T follicular helper cell (primary cell): ENCODE measurements around the gene ZCCHC10.
"Not testable (repeated sequence)": the region's sequence is repeated elsewhere in the genome, so short reads cannot be mapped to it uniquely, and the experiment has no call there.

ENCODE experiments used
- DNase-seq: peaks from one replicate; pipeline ENCODE4 v3.0.0-alpha.2; 2020; ENCODE audit warnings: low read depth

ZCCHC10 gene

DNA sequence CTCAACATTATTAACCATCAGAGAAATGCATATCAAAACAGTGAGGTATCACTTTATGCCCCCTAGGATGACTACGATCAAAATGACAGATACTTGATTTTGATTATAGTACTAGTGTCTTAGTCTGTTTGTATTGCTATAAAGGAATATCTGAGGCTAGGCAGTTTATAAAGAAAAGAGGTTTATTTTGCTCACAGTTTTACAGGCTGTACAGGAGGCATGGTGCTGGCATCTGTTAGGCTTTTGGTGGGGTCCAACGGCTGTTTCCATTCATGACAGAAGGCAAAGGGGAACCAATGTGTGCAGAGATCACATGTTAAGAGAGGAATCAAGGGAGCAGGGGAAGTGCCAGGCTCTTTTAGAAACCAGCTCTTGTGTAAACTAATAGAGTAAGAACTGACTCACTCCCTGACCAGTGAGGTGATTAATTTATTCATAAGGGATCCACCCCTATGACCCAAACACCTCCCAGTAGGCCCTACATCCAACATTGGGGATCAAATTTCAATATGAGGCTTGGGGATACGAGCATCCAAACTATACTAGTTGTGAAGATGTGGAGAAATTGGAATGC is 46.9 kb downstream of the ZCCHC10 start:
- no peak for DNase-seq

- DNase-seq: no peak
These were observed 49.5 kb downstream of the ZCCHC10 start for GRCh38 chr5:132976852-132977251.

DNA sequence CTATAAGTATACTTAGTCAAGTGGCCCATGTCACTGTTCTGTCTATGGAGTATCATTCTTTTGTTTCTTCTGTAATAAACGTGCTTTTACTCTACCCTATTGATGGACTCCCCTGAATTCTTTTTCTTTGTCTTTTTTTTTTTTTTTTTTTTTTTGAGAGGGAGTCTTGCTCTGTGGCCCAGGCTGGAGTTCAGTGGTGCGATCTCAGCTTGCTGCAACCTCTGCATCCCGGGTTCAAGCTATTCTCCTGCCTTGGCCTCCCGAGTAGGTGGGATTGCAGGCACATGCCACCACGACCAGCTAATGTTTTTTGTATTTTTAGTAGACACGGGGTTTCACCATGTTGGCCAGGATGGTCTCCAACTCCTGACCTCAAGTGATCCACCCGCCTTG is 53.9 kb downstream of the ZCCHC10 start:
- not testable (repeated sequence) for DNase-seq

DNA sequence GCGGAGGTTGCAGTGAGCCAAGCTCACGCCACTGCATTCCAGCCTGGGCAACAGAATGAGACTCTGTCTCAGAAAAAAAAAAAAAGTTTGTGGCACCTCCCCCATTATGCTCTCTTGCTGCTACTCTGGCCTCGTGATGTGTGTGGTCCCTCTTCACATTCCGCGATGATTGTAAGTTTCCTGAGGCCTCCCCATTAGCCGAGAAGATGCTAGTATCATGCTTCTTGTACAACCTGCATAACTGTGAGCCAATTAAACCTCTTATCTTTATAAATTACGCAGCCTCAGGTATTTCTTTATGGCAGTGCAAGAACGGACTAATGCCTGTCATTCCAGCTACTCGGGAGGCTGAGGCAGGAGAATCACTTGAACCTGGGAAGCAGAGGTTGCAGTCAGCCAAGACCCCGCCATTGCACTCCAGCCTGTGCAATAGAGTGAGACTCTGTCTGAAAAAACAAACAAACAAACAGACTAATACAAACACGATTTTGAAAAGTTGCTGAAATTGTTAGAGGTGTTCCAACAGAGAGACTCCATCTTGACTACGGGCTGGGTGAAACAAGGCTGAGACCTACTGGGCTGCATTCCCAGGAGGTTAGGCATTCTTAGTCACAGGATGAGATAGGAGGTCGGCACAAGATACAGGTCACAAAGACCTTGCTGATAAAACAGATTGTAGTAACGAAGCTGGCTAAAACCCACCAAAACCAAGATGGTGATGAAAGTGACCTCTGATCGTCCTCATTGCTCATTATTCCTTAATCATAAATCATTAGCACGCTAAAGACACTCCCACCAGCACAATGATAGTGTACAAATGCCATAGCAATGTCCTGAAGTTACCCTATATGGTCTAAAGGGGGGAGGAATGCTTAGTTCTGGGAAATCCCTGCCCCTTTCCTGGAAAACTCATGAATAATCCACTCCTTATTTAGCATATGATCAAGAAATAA is 54.6 kb downstream of the ZCCHC10 start:
- DNase-seq: no peak

DNA sequence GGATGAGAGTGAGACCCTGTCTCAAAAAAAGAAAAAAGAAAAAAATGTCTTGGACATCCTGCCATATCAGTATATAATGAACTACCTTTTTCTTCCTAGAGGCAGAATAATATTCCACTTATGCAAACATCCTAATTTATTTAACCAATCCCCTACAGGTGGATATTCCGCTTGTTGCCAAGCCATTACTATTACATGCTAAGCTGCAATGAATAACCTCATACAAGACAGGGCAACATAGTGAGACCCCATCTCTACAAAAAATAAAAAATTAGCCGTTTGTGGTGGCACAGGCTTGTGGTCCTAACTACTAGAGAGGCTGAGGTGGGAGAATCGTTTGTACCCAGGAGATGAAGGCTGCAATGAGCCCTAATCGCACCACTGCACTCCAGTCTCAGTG is 61.2 kb downstream of the ZCCHC10 start:
- no peak for DNase-seq

DNA sequence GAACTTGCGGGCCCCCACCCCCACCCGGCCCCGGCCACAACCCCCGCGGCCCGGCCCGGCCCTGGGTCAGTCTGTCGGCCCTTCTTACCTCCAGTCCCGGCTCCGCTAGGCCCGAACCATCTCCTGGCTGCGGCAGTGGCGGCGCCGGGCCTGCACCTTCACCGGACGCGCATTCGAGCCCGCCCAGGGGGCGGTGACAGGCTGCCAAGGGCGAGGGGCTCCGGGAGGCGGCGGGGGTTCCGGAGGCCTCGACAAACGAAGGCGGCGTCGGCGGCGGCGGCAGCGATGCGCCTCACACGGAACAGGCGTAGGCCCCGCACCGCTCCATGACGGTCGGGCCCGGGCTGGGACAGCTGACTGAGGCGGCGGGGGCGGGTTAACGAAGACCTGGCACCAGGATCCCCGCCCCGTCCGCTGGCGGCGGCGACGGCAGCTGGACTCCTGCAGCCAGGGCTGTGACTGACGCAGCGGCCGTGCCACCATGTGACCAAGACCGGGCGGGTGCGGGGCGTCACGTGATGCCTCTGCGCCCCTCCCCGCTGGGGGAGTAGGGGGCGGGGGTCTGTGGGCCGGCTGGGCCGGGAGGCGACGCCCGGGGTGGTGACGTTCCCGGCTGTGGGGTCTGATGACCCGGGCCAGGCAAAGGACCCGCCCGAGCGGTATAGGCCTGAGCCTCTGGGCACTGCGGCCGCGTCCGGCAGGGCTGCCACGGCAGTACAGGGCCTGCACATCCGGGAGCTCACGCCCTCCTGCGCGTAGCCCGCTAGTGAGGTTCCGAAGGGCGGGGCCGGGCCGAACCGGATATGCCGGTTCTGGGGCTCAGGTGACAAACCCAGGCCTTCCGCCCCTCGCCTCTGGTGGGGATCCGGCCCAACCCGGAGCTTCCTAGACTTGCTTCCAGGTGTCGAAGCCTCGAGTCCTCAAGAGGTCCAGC is 62.9 kb downstream of the ZCCHC10 start, which contains the start of gene AFF4:
AFF4 (minus strand) TSS at position 464 of the 934 bp plus-strand sequence. CDS start 26,445 bp downstream, outside the sequence.
- peak; percentile 73 for DNase-seq

- no peak for DNase-seq
These were observed 63.8 kb downstream of the ZCCHC10 start for GRCh38 chr5:132962429-132963021.

- no peak for DNase-seq
These were observed 64.5 kb downstream of the ZCCHC10 start for GRCh38 chr5:132961887-132962286.

DNA sequence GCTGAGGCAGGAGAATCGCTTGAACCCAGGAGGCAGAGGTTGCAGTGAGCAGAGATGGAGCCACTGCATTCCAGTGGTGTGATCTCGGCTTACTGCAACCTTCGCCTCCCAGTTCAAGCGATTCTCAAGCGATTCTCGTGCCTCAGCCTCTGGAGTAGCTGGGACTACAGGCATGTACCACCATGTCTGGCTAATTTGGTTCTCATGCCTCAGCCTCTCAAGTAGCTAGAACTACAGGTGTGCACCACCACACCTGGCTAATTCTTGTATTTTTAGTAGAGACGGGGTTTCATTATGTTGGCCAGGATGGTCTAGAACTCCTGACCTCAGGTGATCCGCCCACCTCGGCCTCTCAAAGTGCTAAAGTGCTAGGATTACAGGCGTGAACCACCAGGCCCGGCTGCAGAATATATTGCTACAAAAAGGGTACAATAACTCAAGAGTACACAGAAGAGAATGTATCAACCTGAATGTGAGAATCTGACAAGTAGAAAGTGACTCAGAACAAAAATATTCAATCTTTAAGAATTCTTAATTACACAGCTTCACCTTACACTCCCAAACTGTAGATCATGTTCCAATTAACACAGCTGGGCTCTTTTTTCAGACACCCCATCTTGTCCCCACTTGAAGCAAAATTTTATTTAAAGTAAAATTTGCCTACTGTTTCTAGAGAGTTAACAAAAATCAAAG is 65.1 kb downstream of the ZCCHC10 start:
- not testable (repeated sequence) for DNase-seq

GRCh38 chr5:132956166-132956799 is 70.1 kb downstream of the ZCCHC10 start:
- not testable (repeated sequence) for DNase-seq

DNA sequence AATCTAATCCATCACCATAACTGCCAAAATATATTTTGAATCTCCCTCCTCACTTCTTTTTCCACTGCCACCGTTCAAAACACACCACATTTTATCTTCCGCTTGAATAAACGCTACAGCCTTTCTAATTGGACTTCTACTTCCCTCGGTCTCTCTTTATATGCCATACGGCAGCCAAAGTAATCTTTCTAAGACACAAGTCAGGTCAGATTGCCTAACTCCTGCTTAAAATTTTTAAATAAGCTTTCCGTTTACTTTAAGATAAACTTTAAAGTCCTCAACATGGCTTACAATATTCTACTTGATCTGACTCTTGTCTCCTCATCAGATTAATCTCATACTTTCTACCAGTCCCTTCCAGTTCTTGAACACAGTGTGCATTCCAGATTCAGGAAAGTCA is 72.6 kb downstream of the ZCCHC10 start:
- no peak for DNase-seq

GRCh38 chr5:132952829-132953228 is 73.5 kb downstream of the ZCCHC10 start:
- no peak for DNase-seq

DNA sequence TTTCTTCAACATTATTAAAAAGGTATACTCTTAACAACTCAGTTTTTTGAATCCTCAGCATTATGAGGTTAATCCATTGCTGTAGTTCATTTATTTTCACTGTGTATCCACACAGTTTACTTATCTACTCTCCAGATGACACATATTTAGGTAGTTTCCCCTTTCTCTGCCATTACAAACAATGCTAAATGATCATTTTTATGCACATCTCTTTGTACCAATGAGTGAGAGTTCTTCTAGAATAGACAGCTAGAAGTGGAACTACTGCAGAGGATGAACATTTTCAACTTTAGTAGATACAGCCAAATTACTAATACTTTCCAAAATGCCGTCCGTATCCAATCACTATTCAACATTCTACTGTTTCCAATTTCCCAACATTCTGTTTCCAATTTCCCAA is 74.5 kb downstream of the ZCCHC10 start:
- DNase-seq: no peak

- DNase-seq: no peak
These were observed 77.2 kb downstream of the ZCCHC10 start for GRCh38 chr5:132949136-132949535.

GRCh38 chr5:132947671-132948070 is 78.7 kb downstream of the ZCCHC10 start:
- DNase-seq: no peak
